ENCODE results near the gene MPG. TPM values are rescaled to one million over a fixed set of nuclear protein-coding genes. Genes with fewer than 3 reads are reported as not detected.

Gene MPG
- total RNA-seq, 1 experiment from 2014 or later: 55.8 TPM

DNA sequence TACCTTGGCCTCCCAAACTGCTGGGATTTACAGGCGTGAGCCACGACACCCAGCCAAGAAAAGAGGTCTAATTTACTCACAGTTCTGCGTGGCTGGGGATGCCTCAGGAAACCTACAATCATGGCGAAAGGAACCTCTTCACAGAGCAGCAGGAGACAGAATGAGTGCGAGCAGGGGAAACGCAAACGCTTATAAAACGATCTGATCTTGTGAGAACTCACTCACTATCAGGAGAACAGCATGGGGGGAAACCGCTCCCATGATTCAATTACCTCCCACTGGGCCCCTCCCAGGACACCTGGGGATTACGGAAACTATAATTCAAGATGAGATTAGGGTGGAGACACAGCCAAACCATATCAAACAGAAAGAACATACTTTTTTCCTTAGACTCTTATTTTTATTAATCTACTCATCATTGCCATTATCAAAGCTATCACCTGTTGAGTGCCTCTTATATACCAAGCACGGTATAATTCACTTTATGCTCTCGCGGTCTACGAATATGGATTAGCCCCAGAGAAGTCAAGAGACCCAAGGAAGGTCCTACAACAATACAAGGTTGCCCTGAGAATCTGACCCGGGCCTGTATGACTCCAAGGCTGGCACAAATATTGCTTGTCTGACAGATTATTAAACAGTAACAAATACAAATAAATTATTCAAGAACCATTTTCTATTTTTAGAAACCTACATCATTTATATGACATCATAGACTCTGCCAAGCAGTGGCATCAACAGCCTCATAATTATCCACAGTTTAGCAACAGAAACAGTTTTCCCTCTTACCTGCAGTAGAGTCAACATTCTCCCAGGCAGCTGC lies 27.0 kb upstream of the MPG start:
- no peak for DNase-seq (ENCODE audit: low read depth)

DNA sequence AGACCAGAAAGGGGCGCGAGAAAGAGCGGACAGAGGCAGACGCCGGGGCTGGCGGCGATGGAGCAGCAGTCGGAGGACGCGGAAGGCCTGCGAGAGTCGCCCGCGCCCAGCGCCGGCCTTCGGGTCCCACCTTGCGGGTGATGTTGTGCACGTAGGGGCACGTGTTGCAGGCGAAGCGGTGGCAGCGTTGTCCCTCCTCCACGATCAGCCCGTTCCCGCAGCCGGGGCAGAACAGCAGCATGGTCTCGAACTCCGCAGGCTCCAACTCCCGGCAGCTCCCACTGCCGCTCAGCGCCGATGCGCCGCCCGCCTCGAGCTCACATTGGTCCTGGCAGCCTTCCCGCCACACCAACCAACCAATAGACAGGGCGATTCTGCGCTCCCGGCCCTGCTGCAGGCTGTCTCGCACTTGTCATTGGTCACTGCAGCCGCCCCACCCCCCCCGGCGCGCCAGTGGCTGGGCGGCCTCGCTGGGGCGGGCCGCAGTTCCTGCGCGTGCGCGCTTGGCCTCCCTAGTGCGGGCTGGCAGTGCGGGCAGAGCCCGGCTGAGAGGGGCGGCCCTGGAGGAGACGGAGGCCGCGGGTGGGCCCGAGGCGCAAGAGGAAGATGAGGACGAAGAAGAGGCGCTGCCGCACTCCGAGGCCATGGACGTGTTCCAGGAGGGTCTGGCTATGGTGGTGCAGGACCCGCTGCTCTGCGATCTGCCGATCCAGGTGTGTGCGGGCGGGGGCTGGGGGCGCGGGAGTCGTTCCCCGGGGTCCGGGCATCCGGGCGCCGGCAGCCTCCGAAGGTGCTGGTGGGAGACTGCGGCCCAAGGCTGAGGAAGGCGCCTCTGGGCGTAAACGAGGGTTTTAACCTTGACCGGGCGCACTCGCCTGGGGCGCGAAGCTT lies 24.4 kb upstream of the MPG start, which contains the start of the genes POLR3K and SNRNP25:
TSS of gene POLR3K (minus strand) at position 263 of the 891 bp plus-strand sequence. CDS start at position 241, 22 bp downstream.
TSS of gene SNRNP25 (plus strand) at position 483 of the 891 bp plus-strand sequence. CDS start at position 672, 189 bp downstream.
- DNase-seq (ENCODE audit: low read depth): peak; percentile 98

DNA sequence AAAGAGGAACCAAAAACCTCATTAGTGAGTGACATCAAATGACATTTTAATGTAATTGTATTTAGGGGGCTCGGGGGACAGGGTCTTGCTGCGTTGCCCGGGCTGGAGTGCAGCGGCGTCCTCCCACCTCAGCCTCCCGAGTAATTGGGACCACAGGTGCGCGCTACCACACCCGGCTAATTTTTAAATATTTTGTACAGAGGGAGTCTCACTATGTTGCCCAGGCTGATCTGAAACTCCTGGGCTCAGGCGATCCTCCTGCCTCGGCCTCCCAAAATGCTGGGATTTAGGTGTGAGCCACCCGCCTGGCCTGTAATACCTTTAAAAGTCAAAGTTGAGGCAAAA lies 23.8 kb upstream of the MPG start:
- no peak for DNase-seq (ENCODE audit: low read depth)

DNA sequence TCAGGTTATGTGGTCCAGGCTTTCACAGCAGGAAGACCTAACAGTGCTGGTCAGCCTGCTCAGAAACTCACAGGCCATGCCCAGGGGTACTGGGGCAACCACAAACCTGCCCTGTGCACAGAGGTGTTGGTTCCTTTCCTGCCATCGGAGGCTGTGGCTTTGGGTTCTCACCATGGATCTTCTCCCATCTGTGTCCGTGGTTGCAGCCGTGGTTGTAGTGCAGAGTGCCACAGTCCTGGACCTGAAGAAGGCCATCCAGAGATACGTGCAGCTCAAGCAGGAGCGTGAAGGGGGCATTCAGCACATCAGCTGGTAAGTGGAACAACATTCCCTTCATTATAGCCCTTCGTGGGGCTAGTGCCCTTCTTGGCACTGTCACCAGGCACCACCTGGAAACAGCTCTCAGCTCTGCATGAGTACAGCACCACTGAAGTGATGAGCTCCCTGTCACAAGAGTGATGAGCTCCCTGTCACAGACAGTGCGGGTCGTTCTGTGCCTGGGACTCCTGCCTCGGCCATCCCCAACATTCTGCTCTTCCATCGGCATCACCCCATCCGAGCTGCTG lies 22.4 kb upstream of the MPG start:
- DNase-seq (ENCODE audit: low read depth): no peak

DNA sequence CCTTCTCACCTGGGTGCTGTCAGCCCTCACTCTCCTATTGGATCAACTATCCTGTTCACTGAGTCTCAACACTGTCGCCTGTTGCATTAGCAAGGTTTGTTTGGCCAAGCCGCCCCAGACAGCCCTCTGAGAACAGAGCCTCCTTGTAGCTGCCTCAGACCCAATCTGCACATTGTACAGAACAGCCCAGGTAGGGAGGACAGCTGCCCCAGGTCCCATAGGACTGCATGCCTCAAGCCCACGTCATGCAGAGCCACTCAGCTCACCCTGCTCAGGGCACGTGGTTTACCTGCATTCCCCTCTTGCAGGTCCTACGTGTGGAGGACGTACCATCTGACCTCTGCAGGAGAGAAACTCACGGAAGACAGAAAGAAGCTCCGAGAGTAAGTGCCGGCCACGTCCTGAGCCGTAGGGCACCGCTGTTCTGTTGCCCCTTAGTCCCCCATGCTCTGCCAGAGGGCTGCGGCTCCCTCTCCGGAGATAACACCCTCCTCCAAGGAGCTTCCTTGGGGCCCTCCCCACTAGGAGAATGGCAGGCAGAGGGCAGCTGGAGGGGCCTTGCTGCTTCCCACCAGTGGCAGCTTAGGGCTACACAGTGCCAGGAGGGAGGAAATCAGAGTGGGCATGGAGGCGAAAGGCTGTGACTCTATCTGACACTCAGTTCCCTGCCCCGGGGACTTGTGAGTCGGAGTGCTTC lies 21.6 kb upstream of the MPG start:
- DNase-seq (ENCODE audit: low read depth): no peak

DNA sequence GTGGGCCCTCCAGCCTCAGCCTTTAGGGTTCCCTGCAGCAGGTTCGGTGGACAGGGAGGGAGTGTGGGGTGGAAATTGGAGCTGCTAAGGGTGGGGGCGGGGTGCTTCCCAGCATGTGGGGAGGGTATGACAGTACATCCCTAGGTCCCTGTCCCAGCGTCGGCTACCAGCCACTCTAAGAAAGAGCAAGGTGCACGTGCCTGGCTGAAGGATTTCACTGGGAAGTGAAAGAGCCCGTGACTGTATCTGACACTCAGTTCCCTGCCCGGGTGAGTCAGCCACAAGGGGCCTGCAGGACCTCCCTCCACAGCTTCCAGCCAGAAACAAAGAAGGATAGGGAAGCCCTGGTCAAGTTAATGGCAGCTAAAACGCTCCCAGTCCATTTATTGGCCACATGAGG lies 20.3 kb upstream of the MPG start:
- no peak for DNase-seq (ENCODE audit: low read depth)

- no peak for DNase-seq (ENCODE audit: low read depth)
Observed at GRCh38 chr16:58491-59439, 19.3 kb upstream of the MPG start.

DNA sequence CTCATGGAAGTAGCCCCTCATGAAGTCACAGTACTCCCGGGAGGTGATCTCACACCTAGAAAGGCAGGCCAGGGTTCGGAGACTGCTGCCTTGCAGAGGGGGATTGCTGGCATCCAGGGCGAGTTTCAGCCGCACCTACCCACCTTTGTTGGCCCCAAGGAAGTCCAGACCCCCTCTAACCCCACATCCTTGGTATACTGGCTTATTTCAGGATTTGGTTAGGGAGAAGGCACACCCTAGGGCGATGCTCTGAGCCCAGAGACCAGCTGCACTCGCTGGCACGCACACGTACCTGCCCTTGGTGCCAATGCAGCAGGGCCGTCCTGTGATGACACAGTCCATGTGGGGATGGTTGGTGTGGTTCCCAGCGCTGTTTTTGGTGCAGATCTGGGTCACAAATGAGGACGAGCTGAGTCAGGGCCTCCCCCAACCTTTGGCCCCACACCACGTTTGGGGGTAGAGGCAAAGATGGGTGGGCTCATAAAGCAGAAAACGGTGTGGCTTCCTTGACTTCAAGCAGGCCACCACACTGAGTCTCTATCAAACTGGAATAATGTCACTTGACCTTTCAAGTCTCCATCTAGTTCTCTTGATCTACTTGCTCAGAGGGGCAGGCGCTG lies 18.5 kb upstream of the MPG start:
- DNase-seq (ENCODE audit: low read depth): no peak

- DNase-seq (ENCODE audit: low read depth): no peak
Observed at GRCh38 chr16:60166-60565, 17.9 kb upstream of the MPG start.

GRCh38 chr16:60929-61878 lies 16.8 kb upstream of the MPG start:
- DNase-seq (ENCODE audit: low read depth): no peak

DNA sequence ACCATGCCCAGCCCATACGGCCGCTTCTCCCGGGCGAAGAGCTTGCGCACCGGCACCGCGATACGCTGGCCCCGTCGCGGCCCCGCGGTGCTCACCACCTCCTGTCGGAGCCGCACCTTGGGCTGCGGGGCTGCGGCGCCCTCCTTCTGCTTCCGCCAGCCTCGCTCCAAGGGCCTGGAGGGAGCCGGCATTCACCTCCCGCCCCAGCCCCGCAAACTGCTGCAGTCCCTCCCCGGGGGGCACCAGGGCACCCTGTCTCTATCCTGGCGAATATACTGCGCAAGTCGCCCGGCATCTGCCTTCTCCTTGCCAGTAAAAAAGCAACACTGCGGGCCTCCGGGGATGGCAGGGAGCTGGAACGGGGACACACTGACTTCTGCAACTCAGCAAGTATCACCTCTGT lies 16.1 kb upstream of the MPG start:
- DNase-seq (ENCODE audit: low read depth): no peak

DNA sequence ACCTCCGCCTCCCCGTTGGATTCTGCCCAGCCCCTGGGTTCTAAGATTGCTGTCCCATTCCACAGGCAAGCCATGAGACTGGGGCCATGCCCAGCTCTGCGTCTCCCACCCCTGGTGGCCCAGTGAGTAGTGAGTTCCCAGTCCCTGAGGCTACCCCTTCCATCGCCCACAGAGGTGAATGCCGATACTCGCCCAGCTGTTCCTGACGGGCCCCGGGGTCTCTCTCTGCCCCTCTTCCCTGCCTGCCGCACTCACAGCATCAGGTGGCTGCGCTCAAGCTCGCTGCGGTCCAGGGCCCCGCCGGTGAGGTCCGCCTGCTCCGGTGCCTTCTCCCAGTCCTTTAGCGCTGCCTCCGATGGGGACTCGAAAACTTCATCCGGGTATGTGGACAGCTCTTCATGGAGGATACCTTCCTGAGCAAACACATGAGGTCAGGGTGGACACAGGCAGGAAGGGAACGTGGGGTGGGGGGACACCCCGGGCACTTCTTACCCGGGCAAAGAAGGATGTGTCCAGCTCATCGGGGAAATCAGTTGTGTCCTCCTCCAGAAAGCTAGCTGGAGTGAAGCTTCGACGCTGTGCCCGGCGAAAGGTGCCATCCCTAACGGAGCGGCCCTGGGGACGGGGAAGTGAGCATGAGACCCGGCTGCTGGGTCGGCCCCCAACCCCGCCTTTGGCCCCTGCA lies 15.6 kb upstream of the MPG start:
- no peak for DNase-seq (ENCODE audit: low read depth)

DNA sequence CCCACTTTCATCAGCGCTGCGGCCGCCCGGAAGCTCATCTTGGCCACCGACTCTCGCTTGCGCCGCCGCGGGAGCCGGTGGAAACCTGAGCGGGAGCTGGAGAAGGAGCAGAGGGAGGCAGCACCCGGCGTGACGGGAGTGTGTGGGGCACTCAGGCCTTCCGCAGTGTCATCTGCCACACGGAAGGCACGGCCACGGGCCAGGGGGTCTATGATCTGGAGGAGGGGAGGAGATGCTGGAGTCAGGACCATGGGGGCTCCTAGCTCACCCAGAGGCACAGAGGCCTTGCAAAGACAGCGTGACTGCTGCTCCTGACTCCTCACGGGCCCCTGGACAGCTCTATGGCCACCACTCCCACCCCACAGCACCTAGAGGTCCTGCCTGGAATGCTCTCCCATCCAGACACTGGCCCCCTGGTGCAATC lies 15.0 kb upstream of the MPG start:
- no peak for DNase-seq (ENCODE audit: low read depth)

GRCh38 chr16:63466-63865 lies 14.6 kb upstream of the MPG start:
- DNase-seq (ENCODE audit: low read depth): no peak

DNA sequence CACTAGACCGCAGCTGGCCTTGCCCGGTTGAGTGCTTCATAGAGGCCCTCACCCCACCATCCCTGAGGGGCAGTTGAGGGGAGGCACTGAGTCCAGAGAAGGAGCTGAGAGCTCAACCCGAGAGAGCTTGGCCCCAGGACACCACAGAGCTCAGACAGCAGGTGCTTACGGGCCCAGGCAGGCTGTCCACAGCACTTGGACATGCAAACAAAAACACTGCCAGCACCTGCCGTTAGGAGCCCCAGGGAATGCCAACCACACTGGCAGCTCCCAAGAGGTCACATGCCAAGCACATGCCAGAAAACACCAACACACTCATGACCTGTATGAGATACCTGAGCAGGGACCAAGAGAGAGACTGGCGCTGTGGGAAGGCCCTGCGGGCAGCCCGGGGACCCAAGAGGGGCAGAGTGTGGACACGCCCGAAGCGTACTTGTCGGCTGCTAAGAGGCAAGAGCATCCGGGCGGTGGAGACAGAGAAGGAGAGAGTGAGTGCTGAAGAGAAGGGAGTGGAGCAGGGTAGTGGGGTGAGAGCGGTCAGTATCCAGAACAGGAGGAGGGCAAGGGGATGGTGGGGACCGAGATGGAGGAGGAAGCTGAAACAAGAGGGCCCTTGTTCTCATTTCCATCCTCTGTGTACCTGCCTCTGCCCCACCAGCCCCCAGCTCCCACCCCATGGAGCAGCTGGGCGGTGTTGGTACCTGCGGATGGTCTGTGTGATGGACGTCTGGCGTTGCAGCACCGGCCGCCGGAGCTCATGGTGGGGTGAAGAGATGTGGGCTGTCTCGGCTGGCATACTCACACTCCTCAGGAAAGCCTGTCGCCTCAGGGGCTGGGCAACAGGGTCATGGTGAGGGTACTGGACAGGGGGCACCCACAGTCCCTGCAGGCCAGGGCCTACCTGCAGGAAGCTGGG lies 13.8 kb upstream of the MPG start:
- no peak for DNase-seq (ENCODE audit: low read depth)

GRCh38 chr16:64914-65255 lies 13.1 kb upstream of the MPG start:
- no peak for DNase-seq (ENCODE audit: low read depth)

- DNase-seq (ENCODE audit: low read depth): peak; percentile 77
Observed at GRCh38 chr16:65745-66144, 12.3 kb upstream of the MPG start.
